OCI-LY3 (cell line): ENCODE results near the gene GPX2.

Experiments used
- CTCF ChIP-seq: fragments of 200-600, 300-600 bp; sonication (generic); IDR thresholded peaks from 2 replicates; pipeline ENCODE4 v1.5.1; 2014; ENCODE audit warnings: antibody characterized with exemption, low read length, low read depth
- EZH2phosphoT487 ChIP-seq: fragments of 200-600 bp; shearing (Covaris generic); IDR thresholded peaks from 2 replicates; pipeline ENCODE4 v1.6.1; 2018; ENCODE audit warnings: antibody characterized with exemption, mixed run types, low read depth

DNA sequence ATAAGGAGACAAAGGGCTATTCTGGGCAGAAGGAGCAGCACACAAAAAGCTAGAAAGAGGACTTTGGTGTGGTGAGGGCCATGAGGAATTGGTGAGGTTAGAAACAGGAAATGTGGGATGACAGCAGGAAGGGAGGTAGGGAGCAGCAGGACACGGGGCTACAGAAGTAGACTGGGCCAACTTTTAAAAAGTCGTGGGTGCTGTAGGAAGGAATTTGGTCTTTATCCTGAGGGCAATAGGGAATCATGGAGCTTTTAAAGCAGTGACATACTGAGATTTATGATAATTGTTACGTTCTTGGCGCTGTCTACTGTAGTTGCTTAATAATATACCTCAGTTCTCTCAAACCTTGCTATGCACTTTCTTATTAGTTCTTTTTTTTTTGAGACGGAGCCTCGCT lies 36.5 kb downstream of the GPX2 start:
- TF ChIP-seq CTCF: no peak
- TF ChIP-seq EZH2phosphoT487: no peak
